Measurements from ENCODE around the gene OR5C1.

DNA sequence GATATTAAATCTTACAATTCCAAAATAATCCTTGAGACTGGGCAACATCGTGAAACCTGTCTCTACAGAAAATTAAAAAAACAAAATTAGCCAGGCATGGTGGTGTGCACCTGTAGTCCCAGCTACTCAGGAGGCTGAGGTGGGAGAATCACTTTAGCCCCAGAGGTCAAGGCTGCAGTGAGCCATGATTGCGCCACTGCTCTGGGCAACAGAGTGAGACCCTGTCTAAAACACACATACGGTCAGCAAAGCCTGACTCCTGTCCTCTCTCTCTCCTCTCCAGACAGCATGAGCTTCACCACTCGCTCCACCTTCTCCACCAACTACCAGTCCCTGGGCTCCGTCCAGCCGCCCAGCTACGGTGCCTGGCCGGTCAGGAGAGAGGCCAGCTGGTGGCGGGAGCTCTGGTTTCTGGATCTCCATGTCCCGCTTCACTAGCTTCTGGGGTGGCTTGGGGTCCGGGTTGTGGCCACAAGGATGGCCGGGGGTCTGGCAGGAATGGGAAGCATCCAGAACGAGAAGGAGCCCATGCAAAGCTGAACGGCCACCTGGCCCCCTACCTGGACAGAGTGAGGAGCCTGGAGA is 48.6 kb downstream of the OR5C1 start:
- TF ChIP-seq, protein P1, sequence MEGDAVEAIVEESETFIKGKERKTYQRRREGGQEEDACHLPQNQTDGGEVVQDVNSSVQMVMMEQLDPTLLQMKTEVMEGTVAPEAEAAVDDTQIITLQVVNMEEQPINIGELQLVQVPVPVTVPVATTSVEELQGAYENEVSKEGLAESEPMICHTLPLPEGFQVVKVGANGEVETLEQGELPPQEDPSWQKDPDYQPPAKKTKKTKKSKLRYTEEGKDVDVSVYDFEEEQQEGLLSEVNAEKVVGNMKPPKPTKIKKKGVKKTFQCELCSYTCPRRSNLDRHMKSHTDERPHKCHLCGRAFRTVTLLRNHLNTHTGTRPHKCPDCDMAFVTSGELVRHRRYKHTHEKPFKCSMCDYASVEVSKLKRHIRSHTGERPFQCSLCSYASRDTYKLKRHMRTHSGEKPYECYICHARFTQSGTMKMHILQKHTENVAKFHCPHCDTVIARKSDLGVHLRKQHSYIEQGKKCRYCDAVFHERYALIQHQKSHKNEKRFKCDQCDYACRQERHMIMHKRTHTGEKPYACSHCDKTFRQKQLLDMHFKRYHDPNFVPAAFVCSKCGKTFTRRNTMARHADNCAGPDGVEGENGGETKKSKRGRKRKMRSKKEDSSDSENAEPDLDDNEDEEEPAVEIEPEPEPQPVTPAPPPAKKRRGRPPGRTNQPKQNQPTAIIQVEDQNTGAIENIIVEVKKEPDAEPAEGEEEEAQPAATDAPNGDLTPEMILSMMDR (IDR thresholded peaks at IDR 0.05; ENCODE audit: low read depth, low read length, missing input control): no peak
- TF ChIP-seq RAD21 (IDR thresholded peaks at IDR 0.05): no peak
- TF ChIP-seq JUND (IDR thresholded peaks at IDR 0.05): no peak
- TF ChIP-seq FOXA1 (IDR thresholded peaks at IDR 0.05): no peak
- TF ChIP-seq, protein P2, sequence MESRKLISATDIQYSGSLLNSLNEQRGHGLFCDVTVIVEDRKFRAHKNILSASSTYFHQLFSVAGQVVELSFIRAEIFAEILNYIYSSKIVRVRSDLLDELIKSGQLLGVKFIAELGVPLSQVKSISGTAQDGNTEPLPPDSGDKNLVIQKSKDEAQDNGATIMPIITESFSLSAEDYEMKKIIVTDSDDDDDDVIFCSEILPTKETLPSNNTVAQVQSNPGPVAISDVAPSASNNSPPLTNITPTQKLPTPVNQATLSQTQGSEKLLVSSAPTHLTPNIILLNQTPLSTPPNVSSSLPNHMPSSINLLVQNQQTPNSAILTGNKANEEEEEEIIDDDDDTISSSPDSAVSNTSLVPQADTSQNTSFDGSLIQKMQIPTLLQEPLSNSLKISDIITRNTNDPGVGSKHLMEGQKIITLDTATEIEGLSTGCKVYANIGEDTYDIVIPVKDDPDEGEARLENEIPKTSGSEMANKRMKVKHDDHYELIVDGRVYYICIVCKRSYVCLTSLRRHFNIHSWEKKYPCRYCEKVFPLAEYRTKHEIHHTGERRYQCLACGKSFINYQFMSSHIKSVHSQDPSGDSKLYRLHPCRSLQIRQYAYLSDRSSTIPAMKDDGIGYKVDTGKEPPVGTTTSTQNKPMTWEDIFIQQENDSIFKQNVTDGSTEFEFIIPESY (IDR thresholded peaks at IDR 0.05): no peak
- TF ChIP-seq EGR1 (IDR thresholded peaks at IDR 0.05; ENCODE audit: low read depth in 2 of 2): no peak
- TF ChIP-seq GABPA (IDR thresholded peaks at IDR 0.05 in 1 of 2, conservative IDR thresholded peaks at IDR 0.05 in 1 of 2): no peak
- TF ChIP-seq, protein P3, sequence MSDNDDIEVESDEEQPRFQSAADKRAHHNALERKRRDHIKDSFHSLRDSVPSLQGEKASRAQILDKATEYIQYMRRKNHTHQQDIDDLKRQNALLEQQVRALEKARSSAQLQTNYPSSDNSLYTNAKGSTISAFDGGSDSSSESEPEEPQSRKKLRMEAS (IDR thresholded peaks at IDR 0.05): no peak
- TF ChIP-seq, protein P4, sequence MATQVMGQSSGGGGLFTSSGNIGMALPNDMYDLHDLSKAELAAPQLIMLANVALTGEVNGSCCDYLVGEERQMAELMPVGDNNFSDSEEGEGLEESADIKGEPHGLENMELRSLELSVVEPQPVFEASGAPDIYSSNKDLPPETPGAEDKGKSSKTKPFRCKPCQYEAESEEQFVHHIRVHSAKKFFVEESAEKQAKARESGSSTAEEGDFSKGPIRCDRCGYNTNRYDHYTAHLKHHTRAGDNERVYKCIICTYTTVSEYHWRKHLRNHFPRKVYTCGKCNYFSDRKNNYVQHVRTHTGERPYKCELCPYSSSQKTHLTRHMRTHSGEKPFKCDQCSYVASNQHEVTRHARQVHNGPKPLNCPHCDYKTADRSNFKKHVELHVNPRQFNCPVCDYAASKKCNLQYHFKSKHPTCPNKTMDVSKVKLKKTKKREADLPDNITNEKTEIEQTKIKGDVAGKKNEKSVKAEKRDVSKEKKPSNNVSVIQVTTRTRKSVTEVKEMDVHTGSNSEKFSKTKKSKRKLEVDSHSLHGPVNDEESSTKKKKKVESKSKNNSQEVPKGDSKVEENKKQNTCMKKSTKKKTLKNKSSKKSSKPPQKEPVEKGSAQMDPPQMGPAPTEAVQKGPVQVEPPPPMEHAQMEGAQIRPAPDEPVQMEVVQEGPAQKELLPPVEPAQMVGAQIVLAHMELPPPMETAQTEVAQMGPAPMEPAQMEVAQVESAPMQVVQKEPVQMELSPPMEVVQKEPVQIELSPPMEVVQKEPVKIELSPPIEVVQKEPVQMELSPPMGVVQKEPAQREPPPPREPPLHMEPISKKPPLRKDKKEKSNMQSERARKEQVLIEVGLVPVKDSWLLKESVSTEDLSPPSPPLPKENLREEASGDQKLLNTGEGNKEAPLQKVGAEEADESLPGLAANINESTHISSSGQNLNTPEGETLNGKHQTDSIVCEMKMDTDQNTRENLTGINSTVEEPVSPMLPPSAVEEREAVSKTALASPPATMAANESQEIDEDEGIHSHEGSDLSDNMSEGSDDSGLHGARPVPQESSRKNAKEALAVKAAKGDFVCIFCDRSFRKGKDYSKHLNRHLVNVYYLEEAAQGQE (IDR thresholded peaks at IDR 0.05): no peak
- TF ChIP-seq, protein P5, sequence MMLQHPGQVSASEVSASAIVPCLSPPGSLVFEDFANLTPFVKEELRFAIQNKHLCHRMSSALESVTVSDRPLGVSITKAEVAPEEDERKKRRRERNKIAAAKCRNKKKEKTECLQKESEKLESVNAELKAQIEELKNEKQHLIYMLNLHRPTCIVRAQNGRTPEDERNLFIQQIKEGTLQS (IDR thresholded peaks at IDR 0.05): no peak

All from liver (tissue), 3 donors.